ENCODE measurements around the gene PROS1.

The PROS1 gene

DNA sequence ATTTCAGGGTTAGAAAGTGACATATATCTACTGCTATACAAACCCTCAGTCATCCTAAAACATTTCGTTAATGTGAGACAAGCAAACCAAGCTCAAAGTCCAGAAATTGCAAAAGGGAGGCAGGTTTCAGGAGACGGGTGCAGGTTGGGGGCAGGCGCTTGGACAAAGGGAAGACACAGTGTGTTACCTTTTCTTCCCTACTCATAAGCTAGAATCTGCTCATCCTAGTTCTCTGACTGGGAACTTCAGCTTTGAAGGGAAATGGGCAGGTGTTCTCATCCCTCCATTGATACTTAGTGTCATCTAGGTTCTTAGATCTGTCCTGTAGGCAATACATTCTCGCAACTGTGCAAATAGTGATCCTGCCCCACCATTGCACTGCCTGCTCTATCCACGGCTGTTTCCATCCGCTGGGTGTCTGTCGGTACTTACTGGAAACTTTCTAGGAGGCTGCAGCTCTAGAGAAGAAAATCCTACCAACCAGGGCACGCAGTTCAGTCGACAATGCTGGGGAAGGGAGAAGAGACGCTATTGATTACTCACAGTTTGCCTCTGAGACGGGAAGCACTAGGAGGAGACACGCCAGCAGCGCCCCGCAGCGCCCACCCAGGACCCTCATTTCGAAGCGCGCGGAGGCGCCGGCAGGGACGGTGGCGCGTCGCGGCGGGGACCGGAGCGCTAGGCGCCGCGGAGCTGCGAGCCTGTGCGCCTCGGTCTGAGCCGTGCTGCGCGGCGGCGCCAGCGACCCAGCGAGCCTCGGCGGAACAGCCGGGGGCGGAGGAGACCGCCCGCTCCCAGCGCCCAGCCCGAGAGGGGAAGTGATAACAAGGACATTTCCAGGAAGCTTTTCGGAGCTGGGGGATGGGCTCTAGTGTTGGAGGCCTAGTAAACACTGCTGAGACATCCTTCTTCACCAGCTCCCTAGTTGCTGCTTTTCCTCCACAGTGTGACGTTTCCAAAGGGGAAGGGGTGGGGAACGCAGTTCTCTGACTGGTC is at the start of gene PROS1:
Gene PROS1 (minus strand): TSS at position 766 of the 996 bp plus-strand sequence. CDS start 147 bp downstream, at position 619.
- TF ChIP-seq ZFX (IDR thresholded peaks at IDR 0.05) = 0 out of 2 replicates have a peak, but pooled peaks have one; percentile 14
- TF ChIP-seq, protein P1, sequence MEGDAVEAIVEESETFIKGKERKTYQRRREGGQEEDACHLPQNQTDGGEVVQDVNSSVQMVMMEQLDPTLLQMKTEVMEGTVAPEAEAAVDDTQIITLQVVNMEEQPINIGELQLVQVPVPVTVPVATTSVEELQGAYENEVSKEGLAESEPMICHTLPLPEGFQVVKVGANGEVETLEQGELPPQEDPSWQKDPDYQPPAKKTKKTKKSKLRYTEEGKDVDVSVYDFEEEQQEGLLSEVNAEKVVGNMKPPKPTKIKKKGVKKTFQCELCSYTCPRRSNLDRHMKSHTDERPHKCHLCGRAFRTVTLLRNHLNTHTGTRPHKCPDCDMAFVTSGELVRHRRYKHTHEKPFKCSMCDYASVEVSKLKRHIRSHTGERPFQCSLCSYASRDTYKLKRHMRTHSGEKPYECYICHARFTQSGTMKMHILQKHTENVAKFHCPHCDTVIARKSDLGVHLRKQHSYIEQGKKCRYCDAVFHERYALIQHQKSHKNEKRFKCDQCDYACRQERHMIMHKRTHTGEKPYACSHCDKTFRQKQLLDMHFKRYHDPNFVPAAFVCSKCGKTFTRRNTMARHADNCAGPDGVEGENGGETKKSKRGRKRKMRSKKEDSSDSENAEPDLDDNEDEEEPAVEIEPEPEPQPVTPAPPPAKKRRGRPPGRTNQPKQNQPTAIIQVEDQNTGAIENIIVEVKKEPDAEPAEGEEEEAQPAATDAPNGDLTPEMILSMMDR (conservative IDR thresholded peaks at IDR 0.05) = no peak
- H3K27ac ChIP-seq = peak within 1 kb of the TSS; percentile 46

DNA sequence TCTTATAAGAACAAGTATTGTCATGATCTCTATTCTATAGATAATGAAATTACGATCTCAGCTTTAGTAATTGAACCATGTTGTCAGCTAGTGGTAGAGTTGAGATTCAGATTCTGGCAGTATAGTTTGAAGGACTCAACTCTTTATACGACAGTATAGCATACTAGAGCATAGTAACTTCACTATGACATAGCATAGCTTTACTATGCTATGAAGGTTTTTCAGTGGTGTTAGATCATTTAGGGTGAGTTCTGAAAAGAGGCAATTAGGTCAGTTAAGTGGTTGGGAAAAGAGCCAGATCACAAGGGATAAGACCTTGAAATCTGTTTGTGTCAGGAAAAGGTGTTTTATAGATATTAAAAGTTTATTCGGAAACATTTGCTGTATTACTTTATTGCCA is 46.6 kb upstream of the PROS1 start:
- no peak overlapping the region for H3K27ac ChIP-seq

DNA sequence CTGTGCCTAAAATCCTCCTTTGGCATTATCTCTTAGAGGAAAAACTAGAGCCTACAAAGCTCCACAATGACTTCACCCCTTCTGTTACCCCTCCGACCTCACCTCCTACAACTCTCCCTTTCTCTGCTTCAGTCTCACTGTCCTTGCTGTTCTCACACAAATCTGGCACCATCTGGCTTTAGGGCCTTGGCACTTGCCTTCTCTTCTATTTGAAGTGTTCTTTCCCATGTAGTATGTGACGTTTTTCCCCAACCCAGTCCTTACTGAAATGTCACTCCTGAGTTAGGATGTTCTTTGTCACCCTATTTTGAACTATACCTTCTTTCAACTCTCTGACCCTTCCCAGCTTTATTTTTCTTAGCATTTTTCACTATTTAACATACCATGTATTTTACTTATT is 46.0 kb upstream of the PROS1 start:
- no peak overlapping the region for H3K27ac ChIP-seq
- no peak for TF ChIP-seq ZFX (IDR thresholded peaks at IDR 0.05)
- TF ChIP-seq, protein P1 (conservative IDR thresholded peaks at IDR 0.05) = no peak

More for the DNA sequence above, 46.6 kb upstream of the PROS1 start:
- TF ChIP-seq, protein P1 (conservative IDR thresholded peaks at IDR 0.05) = no peak
- TF ChIP-seq ZFX (IDR thresholded peaks at IDR 0.05) = no peak

DNA sequence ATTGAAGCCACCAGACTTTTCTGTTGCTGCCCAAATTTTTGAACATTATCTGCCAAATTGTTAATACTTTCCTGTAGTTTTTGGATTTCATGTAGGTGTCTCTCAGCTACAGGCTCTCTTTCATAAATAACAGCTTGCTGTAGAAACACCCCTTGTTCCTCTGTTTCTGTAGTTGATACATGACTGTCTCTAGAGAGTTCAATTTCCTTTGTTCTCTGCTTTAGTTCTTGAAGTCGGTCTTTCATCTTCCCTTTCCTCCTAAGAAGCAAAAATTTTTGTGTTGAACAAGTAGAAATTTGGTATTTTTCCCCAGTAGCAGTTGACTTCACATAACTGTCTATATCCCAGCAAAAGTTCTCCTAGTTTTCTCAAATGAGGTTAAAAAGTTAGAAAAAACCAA is 41.3 kb upstream of the PROS1 start:
- TF ChIP-seq ZFX (IDR thresholded peaks at IDR 0.05) = no peak
- TF ChIP-seq, protein P1 (conservative IDR thresholded peaks at IDR 0.05) = no peak
- no peak overlapping the region for H3K27ac ChIP-seq

DNA sequence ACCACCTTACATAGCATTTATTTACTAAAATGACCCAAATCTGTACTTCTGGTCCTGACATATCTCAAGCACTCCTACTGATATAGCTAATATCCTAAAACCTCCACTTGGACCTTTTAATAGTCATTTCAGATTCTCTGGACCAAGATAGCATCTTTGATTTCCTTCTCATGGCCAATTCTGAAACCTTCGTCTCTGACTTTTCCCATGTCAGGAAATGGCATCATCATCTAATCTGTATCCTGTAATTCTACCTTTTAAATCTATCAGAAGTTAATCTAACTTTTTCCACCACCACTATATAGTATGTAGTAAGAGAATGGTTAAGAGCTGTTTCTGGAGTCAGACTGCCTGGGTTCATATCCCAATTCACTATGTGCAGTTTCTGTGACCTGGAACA is 38.5 kb upstream of the PROS1 start:
- no peak overlapping the region for H3K27ac ChIP-seq
- TF ChIP-seq, protein P1 (conservative IDR thresholded peaks at IDR 0.05) = no peak
- TF ChIP-seq ZFX (IDR thresholded peaks at IDR 0.05) = no peak

DNA sequence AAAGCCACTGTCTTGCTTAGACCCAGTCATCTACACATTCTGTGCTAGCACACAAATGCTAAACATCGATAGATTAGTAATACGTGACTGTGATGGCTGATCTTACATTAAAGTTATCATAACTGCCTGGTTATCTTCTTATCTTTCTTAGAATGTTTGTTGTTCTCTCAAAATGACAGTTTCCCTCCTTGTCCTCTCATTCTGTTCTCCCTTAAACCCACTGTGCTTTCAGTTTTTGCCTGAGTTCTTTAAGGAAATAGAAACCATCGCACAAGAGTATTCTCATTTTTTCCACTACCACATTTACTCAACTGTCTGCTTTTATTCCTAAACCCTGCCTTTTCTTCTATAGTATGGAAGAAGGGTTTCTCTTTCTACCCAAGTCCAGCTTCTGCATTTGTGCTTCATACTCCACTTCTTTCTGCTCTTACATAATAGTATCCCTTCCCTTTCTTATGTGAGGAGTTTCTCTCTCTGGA is 37.6 kb upstream of the PROS1 start:
- H3K27ac ChIP-seq = no peak overlapping the region
- no peak for TF ChIP-seq ZFX (IDR thresholded peaks at IDR 0.05)
- TF ChIP-seq, protein P1 (conservative IDR thresholded peaks at IDR 0.05) = no peak

DNA sequence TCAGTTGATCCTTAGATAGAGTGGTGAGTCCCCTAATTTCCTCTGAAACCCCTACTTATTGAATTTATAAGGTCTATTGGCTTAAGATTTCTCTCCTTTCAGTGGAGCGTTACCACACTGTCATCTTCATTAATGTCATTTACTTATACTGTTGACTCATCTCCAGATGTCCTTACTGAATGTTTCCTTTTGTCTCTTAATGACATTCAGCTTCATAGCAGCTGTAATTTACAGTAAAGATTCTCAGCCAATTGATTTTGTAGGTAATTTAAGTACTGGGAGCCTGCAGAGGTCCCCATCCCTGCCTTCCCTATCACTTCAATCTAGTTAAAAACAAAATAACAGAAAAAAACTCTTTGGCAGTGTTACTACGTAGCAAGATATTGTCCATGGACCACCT is 35.9 kb upstream of the PROS1 start:
- TF ChIP-seq, protein P1 (conservative IDR thresholded peaks at IDR 0.05) = no peak
- TF ChIP-seq ZFX (IDR thresholded peaks at IDR 0.05) = no peak

More for the DNA sequence above, 35.9 kb upstream of the PROS1 start:
- H3K27ac ChIP-seq = no peak overlapping the region

All from C4-2B (cell line).